GM04503 (cell line): Measurements from ENCODE around the gene CLN3.
"Not testable (repeated sequence)": the region's sequence is repeated elsewhere in the genome, so short reads cannot be mapped to it uniquely, and the experiment has no call there.

Experiments used
- DNase-seq: peaks from one replicate; pipeline ENCODE4 v3.0.0-alpha.2; 2012; ENCODE audit warnings: low read depth

CLN3 gene

GRCh38 chr16:28513484-28514181 is 21.8 kb upstream of the CLN3 start:
- no peak for DNase-seq

- DNase-seq = no peak
These were observed 20.2 kb upstream of the CLN3 start for GRCh38 chr16:28511801-28512789.

GRCh38 chr16:28511031-28511430 is 19.2 kb upstream of the CLN3 start:
- DNase-seq = no peak

GRCh38 chr16:28505489-28506137 is 13.7 kb upstream of the CLN3 start:
- no peak for DNase-seq

- no peak for DNase-seq
These were observed 13.0 kb upstream of the CLN3 start for GRCh38 chr16:28504707-28505404.

GRCh38 chr16:28503470-28504259 is 11.8 kb upstream of the CLN3 start:
- no peak for DNase-seq

GRCh38 chr16:28502290-28502689 is 10.4 kb upstream of the CLN3 start:
- no peak for DNase-seq

GRCh38 chr16:28501258-28502232 is 9.7 kb upstream of the CLN3 start:
- no peak for DNase-seq

GRCh38 chr16:28500476-28501180 is 8.8 kb upstream of the CLN3 start:
- not testable (repeated sequence) for DNase-seq

GRCh38 chr16:28499854-28500253 is 8.0 kb upstream of the CLN3 start:
- DNase-seq = no peak

- no peak for DNase-seq
These were observed 7.0 kb upstream of the CLN3 start for GRCh38 chr16:28498666-28499381.

- no peak for DNase-seq
These were observed 6.2 kb upstream of the CLN3 start for GRCh38 chr16:28497861-28498599.

GRCh38 chr16:28497386-28497785 is 5.5 kb upstream of the CLN3 start:
- DNase-seq = no peak

GRCh38 chr16:28496844-28497243 is 5.0 kb upstream of the CLN3 start:
- DNase-seq = no peak

- no peak for DNase-seq
These were observed 4.2 kb upstream of the CLN3 start for GRCh38 chr16:28495795-28496749.

- no peak for DNase-seq
These were observed 3.4 kb upstream of the CLN3 start for GRCh38 chr16:28495098-28495793.
